ENCODE measurements around the gene PLCL2.

- TF ChIP-seq EZH2phosphoT487 (IDR thresholded peaks at IDR 0.05; ENCODE audit: unreplicated experiment), result no peak
- no peak for TF ChIP-seq CTCF (conservative IDR thresholded peaks at IDR 0.05; ENCODE audit: low read depth in 2 of 2)
Measured at GRCh38 chr3:16990163-16990562, 105.4 kb downstream of the PLCL2 start.

Data from GM23338 (cell line).